Neural crest cell (in vitro differentiated cells): Measurements from ENCODE around the gene NEURL2. TPM values are rescaled to one million over a fixed set of nuclear protein-coding genes. Genes with fewer than 3 reads are reported as not detected.

Experiments used
- DNase-seq: peaks from one replicate; pipeline ENCODE4 v3.0.0; 2021; ENCODE audit warnings: low read depth, mixed read lengths, low spot score
- H3K27ac Mint-ChIP-seq: one replicate; pipeline ENCODE4 v1.8.0; 2021; ENCODE audit warnings: mild to moderate bottlenecking, mixed read lengths; ENCODE audit not compliant: unreplicated experiment
- H3K27me3 Mint-ChIP-seq: 2 replicates; pipeline ENCODE4 v1.8.0; 2021; ENCODE audit warnings: low read depth, mild to moderate bottlenecking, mixed read lengths
- H3K36me3 Mint-ChIP-seq: 2 replicates; pipeline ENCODE4 v1.8.0; 2021; ENCODE audit warnings: low read depth, mild to moderate bottlenecking, mixed read lengths
- H3K4me1 Mint-ChIP-seq: 2 replicates; pipeline ENCODE4 v1.8.0; 2021; ENCODE audit warnings: mixed read lengths
- H3K4me3 Mint-ChIP-seq: one replicate; pipeline ENCODE4 v1.8.0; 2021; ENCODE audit warnings: mild to moderate bottlenecking, mixed read lengths
- H3K9me3 Mint-ChIP-seq: 2 replicates; pipeline ENCODE4 v1.8.0; 2021; ENCODE audit warnings: mixed read lengths
- CTCF ChIP-seq: fragments of 200-600 bp; sonication (generic); conservative IDR thresholded peaks from 2 replicates; pipeline ENCODE4 v1.5.0; 2021; ENCODE audit warnings: antibody characterized with exemption, mild to moderate bottlenecking
- total RNA-seq: library from RNA; stranded (reverse); gene quantifications from 2 replicates; pipeline ENCODE4 v1.2.1, GENCODE V29; 2021

The NEURL2 gene
- total RNA-seq, 1 donor from 2014 or later, result 3.5 TPM

GRCh38 chr20:45873409-45874103 is 17.5 kb downstream of the NEURL2 start:
- Mint-ChIP-seq H3K4me3 (no peak overlapping the region), H3K27me3 (no peaks in the 10 kb centered on the region), H3K27ac (no peak overlapping the region), H3K9me3 (peaks cover 4% of the 10 kb centered on the region), H3K4me1 (peaks cover 12% of the 10 kb centered on the region), H3K36me3 (peaks cover 3% of the 10 kb centered on the region)
- no peak for TF ChIP-seq CTCF
- no peak for DNase-seq

- peaks cover 3% of the 10 kb centered on the region for H3K36me3 Mint-ChIP-seq
- no peaks in the 10 kb centered on the region for H3K27me3 Mint-ChIP-seq
- H3K4me3 Mint-ChIP-seq, result no peak overlapping the region
- peaks cover 12% of the 10 kb centered on the region for H3K4me1 Mint-ChIP-seq
- no peak for TF ChIP-seq CTCF
- DNase-seq, result no peak
- no peak overlapping the region for H3K27ac Mint-ChIP-seq
- peaks cover 4% of the 10 kb centered on the region for H3K9me3 Mint-ChIP-seq
Measured at GRCh38 chr20:45872626-45873025, 18.4 kb downstream of the NEURL2 start.

- Mint-ChIP-seq H3K27ac (no peak overlapping the region), H3K9me3 (no peaks in the 10 kb centered on the region), H3K27me3 (no peaks in the 10 kb centered on the region), H3K4me3 (no peak overlapping the region), H3K4me1 (no peaks in the 10 kb centered on the region), H3K36me3 (no peaks in the 10 kb centered on the region)
- no peak for DNase-seq
- TF ChIP-seq CTCF, result no peak
Measured at GRCh38 chr20:45867819-45868176, 23.2 kb downstream of the NEURL2 start.

GRCh38 chr20:45867136-45867818 is 23.7 kb downstream of the NEURL2 start:
- H3K9me3 Mint-ChIP-seq, result no peaks in the 10 kb centered on the region
- H3K27me3 Mint-ChIP-seq, result no peaks in the 10 kb centered on the region
- no peak for DNase-seq
- no peak overlapping the region for H3K4me3 Mint-ChIP-seq
- no peaks in the 10 kb centered on the region for H3K36me3 Mint-ChIP-seq
- no peaks in the 10 kb centered on the region for H3K4me1 Mint-ChIP-seq
- H3K27ac Mint-ChIP-seq, result no peak overlapping the region
- no peak for TF ChIP-seq CTCF

GRCh38 chr20:45866454-45866853 is 24.6 kb downstream of the NEURL2 start:
- Mint-ChIP-seq H3K27ac (no peak overlapping the region), H3K4me3 (no peak overlapping the region), H3K4me1 (no peaks in the 10 kb centered on the region), H3K36me3 (no peaks in the 10 kb centered on the region), H3K9me3 (no peaks in the 10 kb centered on the region), H3K27me3 (no peaks in the 10 kb centered on the region)
- TF ChIP-seq CTCF, result no peak
- no peak for DNase-seq
